ENCODE results near the gene LTF.

The LTF gene

DNA sequence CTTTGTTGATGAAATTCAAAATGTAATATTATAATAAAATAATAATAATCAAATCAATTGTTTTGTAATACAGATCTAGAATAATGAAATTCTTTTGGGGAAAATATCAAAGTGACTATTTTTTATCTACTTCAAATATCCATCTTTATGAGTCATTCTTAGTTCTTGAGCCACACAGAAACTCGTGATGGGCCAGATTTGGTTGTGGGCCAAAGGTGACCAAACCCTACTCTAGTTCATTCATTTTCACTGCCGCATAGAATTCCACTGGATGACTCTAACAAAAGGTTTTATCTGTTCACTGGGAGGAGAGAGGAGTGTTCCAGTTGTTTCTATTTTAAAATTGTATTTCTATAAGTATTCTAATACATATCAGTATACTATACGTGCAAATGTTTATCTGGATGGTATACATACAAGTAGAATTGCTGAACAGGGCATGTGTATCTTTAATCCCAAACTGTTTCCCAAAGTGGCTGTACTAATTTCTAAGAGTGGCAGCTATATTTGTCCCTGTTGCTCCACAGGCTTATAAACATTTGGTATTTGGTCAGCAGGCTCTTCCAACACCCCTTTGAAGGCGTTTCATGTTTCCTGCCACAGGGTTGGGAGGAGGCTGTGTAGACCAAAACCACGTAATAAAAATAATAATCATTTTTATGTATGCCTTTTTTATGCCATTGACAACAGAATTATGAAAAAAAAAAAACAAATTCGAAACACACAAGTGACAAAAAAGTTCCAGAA, 25.8 kb upstream of the LTF start:
- no peak for DNase-seq

DNA sequence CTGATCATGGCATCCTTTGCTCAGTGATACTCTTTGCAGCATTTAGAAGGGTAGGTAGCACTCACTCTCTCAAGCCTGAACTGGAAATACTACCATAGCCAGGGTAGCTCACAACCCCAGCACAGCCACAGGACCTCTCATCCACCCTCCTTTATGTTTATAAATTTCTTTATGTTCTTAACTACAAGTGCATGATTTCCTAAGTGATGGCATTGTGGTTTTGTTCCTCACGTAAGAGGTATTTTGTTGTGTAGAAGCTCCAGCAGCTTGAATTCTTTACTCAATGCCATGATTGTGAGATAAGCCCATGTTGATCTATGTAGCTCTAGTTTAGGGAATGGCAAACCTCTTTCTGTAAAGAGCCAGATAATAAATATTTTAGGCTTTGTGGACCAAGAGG, 25.2 kb upstream of the LTF start:
- DNase-seq, result no peak

DNA sequence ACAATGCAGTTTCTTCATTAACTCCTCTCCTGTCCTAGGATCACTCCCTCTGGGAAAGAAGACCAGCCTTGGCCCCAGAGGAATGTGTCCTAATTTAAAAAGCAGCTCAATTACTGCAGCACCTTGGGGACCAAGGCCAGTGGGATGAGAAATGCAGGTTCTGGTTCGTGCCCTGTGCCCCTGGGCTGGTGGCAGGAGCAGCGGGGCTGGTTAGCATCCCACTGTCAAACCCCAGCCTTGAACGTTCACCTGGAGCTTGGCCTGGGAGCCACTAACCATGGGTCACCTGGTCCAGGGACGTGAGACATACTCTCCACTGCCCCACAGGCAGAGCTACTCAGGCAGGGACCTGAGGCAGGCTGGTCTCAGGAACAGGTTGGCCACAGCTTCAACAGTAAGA, 24.7 kb upstream of the LTF start:
- no peak for DNase-seq

DNA sequence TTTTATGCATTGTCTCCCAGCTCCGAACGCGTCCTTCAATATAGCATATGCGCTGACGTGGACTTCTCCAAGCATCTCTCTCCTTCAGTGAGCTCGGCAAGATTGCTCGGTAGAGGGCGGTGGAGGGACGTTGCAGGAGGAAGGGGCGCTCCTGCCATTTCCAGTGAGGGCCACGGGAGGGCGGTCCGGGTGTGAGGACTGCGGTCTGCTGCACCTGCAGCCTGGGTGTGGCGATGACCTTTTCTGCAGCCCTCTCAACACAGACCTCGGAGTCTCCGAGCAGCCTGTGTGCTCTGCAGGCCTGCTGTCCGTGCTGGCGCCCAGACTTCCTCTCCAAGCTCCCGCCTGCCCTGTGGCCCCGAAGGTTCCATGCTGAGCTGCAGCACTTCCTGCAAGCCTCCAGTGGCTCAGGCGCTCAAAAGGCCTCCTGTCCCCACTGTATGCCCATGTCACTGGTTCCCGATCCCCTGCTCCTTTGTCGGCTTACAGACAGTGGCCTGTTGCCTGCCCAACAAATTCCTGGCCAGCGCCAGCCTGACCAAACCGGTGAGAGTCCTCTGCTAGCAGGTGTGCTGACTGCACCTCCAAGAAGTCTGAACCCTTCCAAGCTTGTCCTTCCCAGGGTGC, 24.1 kb upstream of the LTF start:
- DNase-seq, result peak; percentile 54

DNA sequence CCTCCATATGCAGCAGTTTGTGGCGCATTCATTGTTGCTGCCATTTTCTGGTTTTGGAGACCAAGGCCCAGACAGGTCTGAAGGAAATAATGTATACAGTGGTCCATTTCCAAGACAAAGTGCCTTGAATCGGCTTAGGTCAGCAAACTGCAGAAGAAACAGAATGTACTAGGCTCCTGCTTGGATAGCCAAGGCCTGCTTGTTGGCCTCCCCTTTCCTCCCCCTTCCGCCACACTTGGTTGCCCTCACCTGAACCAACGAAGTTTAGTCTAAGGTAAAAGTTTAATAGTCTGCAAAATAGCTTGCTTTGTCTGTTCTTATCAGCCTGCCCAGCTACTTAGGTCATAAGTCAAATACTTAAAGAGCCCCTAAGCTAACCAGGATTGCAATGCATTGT, 21.1 kb upstream of the LTF start:
- no peak for DNase-seq

DNA sequence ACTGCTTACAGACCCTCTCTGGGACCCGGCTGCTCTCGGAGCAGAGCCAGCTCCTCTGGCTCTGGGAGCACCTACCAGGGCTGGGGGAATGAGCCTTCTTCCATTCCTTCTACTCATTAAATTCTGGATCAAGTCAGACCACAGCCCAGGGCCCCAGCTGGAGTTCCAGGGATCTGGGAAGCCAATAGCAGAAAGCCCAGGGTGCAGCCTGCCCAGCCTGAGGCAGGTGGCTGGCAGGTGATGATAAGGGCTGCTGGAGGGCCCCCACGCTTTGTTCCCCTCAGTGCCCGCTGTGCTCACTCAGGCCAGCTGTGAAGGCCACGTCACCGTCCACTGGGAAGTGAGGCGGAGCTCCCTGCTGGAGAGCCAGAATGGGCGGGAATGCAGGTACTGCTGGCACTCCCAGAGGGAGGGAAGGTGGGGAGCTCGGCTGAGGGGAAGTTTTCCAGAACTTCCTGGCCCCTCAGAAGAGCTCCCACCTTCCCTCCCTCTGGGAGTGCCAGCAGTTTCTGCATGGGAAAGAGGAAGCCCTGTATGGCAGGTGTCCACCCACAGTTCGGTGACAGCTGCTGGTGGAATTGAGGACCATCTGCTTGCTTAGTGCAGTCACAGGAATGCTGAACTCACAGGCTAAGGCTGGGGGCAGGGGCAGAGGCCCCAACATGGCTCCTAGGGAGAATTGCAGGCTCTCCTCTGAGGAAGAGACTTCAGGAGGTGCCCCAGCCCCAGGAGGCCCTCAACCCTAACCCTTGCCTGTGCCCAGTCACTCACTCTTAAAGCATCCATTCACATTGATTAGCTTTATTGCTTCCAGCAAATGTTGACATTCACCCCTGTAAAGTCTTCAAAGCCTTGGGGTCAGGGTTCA, 20.4 kb upstream of the LTF start:
- no peak for DNase-seq

DNA sequence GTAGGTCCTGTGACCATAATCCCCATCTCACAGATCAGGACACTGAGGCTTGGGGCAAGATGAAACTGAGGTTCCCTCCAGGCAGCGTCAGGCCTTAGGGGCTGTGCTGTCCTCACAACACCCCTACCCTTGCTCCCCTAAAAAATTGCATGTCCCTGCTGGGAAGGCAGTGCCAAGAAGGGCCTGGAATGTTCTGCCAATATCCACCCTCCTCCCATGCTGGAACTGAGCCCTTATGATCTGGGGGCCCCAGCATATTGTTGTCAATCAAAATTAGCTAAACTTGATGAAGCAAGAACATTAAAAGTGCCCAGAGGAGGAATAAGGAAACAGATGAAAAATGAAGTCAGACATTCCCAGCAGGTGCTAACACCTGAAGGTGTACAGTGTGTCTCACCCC, 19.7 kb upstream of the LTF start:
- DNase-seq, result no peak

DNA sequence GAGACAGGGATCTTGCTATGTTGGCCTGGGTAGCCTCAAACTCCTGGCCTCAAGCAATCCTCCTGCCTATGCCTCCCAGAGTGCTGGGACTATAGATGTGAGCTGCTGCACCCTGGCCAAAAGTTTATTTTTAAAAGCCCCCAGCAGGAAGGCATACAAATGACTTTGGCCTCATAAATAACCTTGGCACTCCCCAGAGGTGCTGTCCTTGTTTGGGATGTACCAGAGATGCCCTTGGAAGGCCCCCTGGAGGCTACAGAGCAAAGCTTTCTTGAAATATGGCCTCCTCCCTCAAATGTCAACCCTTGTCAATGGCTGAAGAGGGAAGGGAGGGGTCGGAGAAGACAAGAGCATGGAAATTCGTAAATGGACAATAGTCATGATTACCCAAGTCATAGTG, 19.1 kb upstream of the LTF start:
- no peak for DNase-seq

DNA sequence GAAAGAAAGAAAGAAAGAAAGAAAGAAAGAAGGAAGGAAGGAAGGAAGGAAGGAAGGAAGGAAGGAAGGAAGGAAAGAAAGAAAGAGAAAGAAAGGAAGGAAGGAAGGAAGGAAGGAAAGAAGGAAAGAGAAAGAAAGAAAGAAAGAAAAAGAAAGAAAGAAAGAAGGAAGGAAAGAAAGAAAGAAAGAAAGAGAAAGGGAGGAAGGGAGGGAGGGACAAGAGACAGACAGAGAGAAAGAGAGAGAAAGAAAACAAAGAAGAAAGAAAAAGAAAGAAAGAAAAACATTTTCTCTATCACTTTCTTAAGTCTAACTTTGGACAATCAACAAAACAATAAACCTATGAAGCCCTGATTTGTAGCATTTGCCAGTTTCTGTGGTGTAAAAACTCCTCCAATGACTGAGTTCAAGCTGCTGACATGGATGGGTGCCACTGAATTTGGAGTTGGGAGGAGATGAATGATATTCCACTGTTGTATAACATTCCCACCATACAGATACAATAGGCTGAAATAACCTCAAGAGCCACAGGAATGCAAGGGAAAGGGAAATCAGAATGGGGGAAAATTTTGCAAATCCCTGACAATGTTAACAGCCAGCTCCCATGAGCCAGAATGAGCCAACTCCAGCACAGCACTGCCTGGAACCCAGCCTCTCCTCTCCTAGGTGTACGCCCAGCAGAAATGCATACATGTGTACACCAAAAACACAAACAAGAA, 18.1 kb upstream of the LTF start:
- DNase-seq, result no peak

DNA sequence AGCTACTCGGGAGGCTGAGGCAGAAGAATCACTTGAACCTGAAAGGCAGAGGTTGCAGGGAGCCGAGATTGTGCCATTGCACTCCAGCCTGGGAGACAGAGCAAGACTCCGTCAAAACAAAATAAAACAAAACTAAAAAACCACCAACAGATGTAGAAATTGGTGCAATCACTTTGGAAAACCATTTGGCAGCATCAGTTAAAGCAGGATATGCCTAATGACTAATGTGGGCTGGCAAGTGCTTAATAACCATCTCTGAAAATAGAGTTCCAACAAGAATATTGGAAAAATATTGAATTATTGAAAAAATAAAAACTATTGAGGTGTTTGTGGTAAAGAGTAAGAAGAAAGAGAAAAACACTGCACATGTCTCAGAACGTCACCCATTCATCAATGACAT, 16.9 kb upstream of the LTF start:
- DNase-seq, result no peak

DNA sequence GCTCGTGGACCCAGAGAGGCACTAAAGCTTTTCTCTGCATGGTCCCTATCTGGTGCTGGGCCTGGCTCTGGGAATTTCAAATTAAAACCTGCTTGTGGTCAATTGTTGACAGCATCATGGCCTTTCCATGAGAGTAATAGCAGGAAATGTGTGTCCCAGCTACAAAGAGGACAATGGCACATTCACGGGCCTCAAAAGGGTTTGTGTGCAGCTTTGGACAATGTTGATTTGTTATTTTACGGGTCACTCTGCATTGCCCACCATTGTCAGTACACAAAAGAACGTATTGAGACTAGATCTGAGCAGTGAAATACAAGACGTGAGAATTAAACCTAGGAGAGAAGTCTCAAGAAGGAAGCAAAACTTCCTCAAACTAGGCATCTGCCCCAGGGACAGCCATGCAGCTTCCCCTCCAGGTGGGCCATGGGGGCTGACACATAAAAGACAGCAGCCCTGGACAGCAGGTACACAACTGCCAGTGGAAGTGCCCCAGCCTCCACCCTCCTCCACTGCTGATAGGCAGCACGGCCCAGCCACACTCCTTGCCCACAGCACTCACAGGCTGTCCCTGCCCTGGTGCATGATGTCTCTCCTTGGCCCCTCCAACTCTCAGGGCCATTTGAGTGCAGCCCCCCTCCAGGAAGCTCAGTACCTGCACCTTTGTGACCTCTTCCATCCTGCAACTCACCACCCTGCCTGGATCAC, 15.9 kb upstream of the LTF start:
- DNase-seq, result no peak

DNA sequence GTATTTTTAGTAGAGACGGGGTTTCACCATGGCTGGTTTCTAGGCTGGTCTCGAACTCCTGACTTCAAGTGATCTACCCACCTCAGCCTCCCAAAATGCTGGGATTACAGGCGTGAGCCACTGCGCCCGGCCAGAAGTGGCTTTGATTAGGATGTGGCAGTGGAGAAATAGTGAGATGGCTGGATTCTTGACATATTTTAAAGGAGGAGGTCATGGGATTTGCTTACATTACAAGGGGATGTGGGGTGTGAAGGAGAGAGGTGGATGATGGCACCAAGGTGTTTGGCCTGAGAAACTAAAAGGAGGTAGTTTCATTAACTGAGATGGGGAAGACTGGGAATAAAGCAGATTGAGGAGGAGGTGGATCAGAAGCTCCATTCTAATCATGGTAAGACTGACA, 15.0 kb upstream of the LTF start:
- DNase-seq, result no peak

DNA sequence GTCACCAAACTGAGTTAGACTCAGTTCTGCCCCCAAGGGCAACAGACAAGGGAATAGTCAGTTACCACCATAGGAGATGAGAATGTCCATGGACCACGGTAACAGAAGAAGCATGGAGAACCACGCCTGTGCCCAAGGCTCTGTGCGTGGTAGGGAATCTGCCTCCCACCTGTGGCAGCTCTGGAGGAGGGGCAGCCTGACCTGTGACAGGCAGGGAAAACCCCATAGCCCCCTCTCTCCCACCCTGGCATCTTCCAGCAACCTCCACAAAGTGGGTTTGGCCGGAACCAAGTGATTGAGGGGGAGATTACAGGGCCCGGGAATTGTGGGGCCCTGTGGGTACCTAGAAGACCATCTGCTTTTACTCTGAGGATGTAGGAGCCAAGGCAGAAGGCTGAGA, 14.3 kb upstream of the LTF start:
- DNase-seq, result no peak

DNA sequence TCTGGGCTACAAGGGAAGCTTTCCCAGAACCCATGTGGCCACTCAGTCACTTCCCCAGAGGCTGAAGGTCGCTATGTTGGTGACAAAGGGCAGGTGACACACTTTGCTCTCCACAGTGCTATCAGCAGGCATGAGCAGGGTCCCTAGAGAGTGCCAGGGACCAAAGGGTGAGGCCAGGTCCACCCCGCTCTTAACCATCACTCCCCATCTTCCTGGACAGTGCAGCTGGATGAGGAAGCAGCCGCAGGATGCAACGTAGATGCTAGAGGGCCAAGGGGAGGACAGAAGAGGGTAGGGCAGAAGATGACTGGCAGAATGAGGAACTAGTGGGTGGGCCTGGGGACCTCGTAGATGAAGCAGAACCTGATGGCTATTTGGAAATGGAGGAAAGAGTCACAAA, 13.6 kb upstream of the LTF start:
- DNase-seq, result no peak

DNA sequence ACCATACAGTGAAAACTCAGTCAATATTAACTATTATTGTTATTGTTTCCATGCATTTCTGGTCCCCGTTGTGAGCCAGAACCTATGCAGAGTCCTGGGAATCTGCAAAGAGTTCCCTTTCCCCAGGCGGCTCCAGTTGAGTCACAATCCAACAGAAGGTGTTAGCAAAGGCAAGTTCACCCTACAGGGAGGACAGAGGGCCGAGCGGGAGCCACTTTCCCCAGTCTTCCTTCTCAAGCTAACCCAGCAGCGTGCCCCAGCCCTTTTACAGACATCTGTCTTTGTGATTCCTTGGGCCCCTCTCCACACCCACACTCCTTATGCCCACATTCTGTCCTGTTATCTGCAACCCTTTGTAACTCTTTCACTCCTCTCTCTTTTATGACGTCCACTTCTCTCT, 13.1 kb upstream of the LTF start:
- DNase-seq, result no peak

DNA sequence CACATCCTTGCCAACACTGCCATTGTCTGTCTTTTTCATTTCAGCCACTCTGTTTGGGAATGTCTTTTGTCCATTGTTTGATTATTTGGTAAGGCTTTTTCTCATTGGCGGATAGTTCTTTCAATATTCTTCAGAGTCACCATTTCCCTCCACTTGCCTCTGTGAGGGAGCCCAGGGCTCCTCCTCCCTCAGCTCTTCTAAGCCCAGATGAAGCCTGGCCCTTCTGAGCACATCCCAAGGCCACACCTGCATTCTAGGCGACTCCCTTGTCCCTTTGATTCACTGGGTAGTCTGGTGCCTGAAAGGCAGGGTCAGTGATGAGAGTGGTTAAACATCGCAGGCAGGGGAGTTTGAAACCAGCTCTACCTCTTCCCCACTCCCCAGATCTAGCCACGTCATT, 12.4 kb upstream of the LTF start:
- no peak for DNase-seq

DNA sequence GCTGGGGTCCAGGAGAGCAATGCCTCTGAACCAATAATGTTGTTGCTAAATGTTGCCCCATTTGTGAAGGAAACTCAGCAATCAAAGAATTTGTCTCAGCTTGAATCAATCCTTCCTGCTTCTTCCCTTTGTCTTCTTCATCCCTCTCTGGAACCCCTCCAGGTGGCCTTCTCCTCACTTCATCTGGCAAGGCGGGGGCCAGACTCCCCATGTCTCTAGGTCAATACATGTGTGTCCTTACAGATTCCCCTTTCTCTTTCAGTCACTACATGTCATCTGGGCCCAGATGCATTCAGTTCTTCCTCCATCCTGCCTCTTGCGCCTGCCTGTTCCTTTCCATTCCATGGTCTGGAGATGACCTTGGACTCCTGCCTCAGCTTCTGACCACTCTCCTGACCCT, 8.0 kb upstream of the LTF start:
- no peak for DNase-seq

DNA sequence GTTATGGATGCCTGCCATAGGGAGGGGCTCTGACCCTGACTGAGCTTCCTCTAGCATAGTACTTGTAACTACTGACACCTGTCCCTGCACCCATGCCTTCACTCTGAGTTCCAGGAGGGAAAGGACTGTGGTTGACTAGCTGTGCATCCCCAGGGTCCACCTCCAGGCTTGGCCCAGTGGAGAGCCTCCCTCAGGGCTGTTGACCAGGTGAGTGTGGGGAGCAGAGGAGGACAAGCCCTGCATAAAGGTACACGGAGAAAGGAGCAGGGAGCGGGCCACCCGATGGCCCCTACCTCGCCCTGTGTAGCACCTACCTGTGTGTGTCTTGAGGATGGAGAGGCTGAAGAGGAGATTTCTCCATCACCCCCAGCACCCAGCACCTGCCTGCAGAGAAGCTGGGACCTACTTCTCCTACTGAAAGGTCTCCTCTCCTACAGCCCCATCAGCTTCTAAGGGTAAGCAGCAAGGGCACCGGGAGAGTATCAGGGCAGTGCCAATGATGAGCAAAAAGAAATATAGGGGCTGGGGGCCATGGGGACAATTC, 6.7 kb upstream of the LTF start:
- DNase-seq, result no peak

DNA sequence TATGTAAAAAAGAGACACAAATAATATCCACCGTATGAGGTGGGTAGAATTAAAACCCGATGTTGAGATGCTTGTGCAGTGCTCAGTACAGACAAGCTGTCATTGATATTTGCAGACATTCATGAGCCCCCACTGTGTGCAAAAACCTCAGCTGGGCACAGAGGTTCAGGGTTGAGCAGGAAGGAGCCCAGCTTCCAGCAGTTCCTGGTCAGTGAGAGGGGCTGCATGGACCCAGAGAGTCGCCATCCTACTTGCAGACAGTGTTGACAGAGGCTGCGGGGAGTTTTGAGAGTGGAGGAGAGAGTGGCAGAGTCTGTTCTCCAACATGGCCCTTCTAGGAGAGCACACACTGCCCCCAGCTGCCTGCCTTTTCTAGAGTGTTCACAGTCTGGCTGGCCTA, 6.1 kb upstream of the LTF start:
- no peak for DNase-seq

DNA sequence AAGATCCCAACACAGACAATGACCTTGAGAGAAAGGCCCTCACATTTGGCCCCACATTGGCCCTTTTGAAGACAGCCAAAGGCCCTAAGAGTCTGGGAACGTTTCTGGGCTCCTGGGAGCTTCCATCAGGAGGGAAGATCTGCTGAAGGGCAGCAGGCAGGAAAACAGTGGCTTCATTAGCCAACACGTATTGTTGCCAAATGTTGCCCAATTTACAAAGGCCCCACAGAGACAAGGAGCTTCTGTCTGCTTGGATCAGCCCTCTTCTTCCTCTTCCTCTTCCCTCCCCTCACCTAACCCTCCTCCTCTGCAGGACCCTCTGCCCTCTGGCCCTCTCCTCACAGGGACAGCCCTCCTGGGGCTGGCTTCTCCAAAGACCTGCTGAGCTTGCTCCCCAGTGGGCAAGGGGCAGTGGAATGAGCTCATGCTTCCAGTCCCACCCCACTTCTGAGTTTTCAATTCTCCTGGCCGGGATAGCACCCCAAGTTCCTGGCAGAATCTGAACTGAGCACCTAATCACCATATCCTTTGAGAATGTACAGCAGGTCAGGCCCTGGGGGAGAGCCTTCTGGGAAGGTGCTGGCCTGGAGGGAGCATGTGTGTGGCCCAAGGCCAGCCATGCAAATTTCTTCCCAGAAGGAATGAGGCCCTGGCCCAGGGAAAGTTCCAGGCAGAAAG, 5.1 kb upstream of the LTF start:
- peak; percentile 34 for DNase-seq

DNA sequence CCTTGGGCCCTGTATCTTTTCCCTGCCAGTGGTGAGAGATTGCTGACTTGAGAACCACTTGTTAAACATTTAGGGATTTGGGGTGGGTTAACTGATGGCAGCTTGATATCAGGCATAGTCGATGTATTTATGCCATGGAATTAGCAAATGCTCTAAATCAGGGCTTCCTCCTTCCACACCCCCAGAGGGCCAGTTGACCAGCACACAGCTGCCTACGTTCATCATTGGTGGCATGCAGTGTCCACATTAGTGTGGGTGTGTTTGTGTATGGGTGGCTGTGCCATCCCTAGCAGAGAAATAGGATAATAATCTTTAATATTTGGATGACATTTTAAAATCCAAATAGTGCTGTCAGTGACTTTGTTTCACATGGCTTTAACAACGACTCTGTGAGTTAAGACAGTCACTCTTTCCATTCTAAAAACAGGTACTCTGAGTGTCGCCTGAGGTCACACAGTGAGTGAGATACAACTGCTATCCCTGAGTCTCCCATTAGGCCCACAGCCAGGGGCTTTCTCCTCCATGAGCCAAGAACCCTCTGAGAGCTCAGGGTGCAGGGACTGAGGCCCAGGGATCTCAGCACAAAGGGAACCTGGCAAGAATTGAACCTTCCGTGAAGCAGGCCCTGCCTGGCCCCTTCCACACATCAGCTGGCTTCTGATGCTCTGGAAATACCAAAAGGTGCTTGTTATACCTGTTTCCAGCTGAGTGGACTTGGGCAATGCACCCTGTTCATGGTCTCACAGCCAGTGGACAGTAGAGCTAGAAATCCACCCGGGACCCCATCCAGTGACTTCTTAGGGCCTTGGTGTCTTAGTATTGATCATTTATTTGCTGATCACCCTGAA, 4.3 kb upstream of the LTF start:
- DNase-seq, result no peak
